LoVo (cell line): ENCODE data around the gene XPA.
"Not testable (repeated sequence)": the region's sequence is repeated elsewhere in the genome, so short reads cannot be mapped to it uniquely, and the experiment has no call there.

Experiments
- DNase-seq: peaks from one replicate; pipeline ENCODE4 v3.0.0-alpha.2; 2016; ENCODE audit warnings: low spot score

XPA gene

DNA sequence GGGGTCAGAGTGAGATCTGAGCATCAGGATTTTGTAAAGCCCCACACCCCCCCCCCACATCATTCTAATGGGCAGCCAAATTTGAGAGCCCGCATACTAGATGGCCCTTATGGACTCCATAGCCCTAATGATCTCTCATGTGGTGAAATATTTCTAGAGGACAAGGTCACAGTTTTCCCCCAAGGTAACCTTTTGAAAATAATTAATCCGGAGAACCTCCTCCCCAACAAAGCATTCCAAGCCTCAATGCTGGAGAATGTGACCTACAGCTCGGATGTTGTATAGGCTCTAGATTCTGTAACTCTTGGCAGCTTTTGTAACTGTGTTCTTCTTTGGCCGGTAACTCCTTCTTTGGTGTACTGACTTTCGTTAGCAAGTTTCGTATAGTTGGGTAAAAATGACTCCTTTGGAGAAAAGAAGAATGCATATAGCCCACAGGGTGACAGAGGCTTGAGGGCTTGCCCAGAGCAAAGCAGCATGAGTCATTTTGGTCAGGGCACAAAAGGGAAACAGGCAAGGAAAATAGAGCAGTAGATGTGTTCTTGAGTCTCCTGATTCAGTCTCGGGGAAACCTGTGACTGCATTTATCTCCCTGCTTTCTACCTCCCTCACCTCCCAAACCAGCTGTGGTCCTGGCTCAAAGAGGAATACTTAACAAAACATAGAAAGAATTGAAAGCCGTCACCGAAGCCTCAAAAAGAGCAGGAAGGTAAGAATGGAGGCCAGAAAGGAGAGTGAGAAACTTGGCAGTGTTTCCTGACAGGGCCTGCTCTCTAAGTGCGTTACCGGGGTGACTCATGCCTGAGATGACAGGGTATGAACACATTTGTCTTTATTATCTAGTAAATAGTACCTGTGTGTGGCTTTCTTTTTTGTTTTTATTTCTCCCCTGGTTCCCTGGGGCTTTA, 6.6 kb upstream of the XPA start:
- DNase-seq, result peak; percentile 83

DNA sequence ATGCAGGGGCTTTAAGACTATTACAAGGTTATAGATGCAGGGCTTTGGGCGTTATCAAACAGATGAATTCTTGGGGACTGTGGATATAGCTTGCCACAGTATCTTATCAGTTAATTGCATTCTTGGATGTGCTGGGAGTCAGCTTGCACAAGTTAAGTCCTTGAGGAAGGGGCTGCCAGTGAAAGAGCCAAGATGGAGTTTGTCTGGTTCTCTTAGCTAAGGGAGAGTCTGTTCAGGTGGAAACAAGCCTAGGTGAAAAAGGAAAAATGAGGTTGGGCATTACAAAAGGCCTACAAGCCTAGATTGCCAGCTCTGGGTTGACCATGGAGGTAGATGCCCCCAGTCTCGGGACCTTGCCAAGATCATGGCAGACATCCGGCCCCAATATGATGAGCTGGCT, 2.7 kb upstream of the XPA start:
- not testable (repeated sequence) for DNase-seq

DNA sequence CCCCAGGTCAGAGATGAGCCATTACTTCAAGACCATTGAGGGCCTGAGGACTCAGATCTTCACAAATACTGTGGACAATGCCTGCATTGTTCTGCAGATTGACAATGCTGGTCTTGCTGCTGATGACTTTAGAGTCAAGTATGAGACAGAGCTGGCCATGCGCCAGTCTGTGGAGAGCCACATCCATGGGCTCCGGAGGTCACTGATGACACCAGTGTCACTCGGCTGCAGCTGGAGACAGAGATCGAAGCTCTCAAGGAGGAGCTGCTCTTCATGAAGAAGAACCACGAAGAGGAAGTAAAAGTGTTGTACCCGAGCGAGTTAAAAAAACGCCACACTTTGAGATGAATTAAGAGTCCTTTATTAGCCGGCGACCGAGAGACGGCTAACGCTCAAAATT, 2.1 kb upstream of the XPA start:
- DNase-seq, result not testable (repeated sequence)

DNA sequence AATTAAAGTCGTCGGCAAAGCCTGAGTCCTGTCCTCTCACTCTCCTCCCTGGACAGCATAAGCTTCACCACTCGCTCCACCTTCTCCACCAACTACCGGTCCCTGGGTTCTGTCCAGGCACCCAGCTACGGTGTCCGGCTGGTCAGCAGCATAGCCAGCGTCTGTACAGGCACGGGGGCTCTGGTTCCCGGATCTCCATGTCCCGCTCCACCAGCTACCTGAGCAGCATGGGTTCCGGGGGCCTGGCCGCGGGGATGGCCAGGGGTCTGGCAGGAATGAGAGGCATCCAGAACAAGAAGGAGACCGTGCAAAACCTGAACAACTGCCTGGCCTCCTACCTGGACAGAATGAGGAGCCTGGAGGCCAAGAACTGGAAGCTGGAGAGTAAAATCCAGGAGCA, 1.7 kb upstream of the XPA start:
- no peak for DNase-seq

DNA sequence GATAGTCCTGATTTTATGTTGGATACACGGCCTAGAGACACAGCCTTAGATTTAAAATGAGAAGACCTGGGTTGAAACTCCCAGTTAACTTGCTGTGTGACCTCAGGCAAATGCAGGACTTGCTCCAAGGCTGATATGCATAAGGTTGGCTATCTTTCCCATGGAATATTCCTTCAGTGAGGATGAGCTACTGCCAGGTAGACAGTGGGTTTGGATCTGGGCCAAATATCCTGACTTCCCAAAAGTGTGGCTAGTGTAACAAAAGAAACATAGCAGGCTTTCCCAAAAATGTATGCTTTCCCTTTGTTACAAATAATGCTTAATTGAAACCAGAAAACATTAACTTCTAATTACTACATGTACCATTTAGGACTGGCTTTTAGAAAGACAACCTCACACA, 697 bp upstream of the XPA start:
- DNase-seq, result no peak

DNA sequence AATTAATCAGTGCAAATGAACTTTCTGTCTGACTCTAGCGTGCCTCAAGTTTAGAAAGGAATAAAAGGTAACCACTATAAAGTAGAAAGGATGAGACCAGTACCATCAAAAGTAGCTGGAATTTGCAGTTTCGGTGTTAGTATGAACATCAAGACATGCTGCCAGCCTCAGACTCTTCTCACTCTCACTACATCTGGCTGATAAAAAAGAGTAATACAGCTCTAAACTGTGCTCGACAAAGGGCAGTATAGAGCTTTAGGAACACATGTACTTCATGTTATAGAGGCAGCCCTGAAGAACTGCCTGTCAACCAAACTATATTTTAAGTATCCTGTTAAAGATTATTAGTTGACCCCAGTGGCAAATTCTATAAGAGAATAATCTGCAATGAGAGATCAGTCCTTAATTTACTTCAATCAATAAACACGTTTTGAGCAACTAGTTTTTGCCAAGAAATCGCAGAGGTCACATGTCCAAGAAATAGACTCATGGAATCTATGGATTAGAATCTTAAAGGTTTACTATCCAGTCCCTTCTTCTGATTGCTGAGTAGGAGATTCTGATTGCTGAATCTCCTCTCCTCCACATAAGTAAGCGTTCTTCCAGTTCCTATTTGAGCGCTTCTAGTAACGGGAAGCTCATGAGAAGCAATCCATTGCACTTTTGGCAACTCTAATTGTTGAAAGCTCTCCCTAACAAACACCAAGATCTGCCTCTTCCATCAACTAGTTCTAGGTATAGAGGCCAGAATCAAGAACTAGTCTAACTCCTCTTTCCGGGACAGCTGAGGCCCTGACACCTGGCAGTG, 941 bp downstream of the XPA start:
- no peak for DNase-seq

DNA sequence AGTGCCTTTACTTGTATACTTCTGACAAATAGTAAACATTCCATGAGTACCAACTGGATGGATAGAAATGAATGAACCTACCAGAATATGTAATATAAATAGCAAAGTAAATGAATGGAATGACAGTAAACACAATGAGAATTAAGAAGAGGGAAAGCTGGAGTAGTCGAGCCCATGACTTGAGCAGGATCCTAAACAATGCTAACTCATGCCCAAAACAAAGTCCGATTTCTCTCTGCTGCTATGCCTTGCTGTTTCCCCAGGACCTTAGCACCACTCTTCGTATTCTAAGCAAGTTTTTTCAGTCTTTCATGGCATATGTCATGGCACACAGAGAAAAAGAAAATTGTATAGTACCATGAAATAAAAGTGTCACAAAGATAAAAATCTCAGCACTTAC, 1.8 kb downstream of the XPA start:
- DNase-seq, result no peak

DNA sequence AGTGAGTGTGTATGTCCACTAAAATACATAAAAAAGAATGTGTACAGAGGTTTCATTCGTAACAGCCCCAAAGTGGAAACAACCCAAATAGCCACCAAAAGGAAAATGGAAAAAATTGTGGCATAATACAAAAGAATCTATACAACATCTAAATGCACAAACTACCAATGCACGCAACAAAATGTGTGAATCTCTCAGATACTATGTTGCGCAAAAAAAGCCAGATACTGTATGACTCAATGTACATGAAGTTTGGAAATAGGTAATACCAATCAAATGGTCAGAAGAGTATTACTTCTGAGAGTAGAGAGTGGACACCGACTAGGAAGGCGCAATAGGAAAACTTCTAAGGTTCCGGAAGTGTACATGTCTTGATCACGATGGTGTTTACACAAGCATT, 2.4 kb downstream of the XPA start:
- no peak for DNase-seq

DNA sequence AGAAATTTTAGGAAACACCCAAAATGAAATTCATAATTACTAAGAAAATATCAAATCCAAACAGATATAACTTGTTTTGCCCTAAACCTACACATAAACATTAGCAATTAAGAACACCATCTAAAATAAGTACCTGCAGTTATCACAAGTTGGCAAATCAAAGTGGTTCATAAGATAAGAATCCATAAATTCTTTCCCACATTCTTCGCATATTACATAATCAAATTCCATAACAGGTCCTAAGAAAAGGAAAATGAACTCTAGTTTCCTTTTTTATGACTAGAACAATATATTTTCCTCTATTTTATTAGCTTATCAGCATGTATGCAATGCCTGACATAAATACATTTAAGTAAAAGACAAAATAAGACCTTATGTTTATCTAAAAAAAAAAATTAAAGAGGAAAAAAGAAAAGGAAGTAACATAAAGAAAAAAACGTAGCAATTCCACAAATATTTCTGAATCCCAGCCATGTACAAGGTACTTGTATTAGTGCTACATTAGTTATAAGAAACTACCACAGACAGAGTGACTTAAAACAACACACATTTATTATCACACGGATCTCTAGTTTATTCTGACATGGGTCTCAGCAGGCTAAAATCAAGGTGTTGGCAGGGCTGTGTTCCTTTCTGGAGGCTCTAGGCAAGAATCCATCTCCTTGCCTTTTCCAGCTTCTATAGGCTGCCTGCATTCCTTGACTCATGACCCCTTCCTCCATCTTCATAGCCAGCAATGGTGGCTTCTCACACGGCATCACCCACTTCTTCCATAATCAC, 7.5 kb downstream of the XPA start:
- DNase-seq, result peak; percentile 26

DNA sequence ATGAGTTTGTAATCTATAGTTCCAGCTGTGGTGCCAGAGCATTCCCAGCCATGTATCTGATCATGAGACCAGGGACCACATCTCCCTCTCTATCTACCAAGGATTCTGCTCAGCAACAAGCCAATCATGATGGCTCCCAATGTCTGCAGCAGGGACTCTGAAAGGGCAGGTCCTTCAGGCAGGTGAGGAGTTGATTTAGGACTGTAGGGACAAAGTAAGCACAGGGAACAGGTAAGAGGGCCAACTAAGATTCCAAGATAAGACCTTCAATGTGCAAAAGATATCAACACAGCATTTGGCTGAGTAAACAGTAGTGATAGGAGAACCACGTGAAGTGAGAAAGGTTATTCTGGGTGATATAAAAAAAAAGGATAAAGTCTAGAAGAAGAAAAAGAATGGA, 8.5 kb downstream of the XPA start:
- DNase-seq, result no peak

DNA sequence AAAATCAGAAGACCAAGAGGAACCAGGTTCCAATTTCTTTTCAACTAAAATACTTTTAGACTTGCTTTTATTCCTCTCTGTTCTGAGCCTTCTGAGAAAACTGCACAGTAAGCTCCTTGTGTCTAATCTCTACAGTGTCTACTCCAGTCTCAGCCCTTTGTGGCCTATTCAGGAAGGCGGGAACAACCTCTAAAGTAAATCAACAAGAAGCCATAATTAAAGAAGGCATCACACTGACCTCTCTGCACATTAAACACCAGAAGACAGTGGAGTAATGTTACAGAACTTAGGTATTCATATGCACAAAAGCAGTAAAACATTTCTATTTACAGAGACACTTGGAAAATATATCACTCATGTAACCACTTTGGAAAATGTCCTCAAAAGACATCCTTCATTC, 14.9 kb downstream of the XPA start:
- DNase-seq, result no peak

DNA sequence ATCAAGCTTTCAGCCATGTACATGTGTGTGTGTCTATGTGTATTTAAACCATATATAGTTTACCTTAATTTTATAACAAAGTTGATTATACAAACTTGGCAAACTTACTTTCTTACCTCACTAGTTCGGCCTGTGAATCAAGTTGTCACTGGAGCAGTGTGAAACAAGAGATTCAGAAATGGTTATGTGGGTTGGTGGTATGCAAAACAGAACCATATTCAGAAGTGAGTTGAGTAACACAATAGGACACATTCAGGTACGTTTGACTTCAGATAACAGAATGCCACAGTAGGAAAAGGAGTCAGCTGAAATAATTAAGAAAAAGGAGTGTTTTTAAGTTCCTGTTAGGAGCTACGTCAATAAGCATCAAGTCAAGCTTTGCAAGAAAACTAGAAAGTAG, 21.5 kb downstream of the XPA start:
- no peak for DNase-seq

DNA sequence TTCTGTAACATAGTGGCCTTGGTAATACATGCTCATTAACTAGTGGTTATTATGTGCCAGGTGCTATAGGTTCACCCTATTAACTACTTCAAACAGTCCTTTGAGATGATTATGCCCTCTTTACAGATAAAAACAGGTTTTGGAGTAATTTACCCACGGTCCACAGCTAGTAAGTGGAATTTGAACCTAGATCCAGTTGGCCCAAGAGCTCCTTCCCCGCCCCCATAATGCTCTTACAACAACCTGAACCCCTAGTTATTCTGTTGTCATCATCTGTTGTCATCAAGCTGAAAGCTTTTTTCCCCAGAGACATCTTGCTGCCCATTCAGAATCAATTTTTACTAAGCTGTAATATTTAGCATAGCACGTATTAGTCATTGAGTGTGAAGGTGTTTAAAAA, 23.2 kb downstream of the XPA start:
- DNase-seq, result no peak

DNA sequence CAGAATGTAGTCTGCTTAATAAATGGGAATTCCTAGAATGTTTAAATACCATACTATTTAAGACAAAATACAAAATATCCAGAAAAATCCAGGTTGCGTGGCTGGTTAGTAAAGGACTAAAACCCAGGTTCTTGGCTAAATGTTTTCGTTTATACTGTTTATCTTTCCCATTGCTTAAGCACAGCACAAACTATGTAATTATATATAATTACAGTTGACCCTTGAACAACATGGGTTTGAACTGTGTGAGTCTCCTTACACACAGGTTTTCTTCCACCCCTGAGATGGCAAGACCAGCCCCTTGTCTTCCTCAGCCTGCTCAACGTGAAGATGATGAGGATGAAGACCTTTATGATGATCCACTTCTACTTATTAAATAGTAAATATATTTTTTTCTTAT, 24.7 kb downstream of the XPA start:
- no peak for DNase-seq

DNA sequence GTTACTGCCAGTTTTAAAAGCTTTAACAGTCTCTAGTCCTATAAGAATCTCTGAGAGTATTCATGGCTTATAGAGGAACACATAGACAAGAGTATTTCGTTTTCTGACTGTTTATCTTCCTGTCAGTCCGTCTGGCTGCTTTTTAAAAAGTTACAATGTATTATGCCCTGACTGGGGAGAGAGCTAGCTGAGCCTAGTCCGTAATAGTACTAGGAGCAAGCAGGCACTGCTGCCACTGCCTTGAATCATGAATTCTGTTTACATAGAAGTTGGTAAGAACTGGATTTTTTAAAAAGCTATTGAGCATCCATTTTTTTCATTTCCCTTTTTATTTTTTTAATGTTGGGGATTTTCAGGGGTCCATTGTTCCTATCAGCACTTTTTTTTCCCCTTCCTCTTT, 26.6 kb downstream of the XPA start:
- no peak for DNase-seq

DNA sequence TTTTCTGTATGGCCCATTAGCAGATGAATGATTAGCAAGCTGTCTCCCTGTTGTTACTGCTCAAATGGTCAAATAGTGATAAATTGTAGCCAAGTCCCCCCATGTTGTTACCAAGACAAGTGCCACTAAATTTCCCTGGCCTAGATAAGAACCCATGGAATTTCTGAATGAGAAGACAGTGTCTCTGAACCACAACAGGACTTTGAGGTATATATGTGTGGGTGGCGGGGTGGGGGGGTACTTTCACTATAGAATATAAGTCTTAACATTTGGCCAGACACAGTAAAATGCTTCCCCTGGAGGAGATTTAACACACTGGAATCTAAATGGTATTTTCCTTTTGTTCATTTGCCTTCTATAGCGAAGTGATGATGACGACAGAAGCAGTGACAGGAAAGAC, 28.7 kb downstream of the XPA start:
- no peak for DNase-seq

DNA sequence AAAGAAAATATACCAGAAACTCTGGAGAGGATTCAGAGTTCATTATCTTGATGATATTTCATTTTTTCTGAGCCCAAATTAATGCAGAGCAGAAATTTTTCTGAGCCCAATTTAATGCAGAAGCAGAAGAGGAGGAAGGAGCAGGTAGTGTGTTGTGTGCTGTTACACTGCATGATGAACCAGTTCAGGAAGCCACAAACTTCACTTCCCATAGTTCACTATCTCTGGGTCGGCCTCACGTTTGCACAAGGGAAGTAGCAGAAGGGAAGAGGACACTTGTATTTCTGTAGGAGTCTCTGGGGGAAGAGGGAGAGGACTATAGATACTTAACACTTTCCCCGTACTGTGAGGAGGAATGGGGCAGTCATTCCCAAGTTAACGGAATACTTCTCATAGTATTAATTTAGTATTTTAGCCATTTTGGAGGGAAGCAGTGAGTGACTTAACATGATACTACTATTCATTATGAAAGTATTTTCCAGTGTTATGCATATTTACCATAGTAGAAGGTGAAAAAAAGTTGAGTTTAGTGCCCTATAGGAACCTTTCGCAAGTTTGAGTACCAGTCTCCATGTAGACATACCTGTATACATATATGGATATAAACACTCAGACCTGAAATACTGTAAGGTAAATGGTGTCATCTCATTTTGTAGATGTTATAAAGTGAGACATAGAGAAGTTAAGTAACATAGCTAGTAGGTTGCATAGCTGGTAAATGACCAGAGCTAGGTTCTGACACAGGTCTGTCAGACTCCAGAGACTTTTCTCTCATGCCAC, 30.0 kb downstream of the XPA start:
- DNase-seq, result no peak

DNA sequence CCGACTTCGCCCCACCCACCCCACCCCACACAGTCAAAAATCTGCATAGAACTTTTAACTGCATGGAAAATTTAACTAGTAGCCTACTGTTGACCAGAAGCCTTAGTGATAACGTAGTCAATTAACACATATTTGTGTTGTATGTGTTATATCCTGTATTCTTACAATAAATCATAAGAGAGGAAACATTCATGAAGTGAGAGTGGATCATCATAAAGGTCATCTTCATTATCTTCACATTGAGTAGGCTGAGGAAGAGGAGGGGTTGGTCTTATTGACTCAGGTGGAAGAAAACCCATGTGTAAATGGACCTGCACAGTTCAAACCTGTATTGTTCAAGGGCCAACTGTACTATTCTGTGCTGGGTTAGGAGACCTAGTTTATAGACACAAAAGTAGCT, 31.4 kb downstream of the XPA start:
- DNase-seq, result no peak

DNA sequence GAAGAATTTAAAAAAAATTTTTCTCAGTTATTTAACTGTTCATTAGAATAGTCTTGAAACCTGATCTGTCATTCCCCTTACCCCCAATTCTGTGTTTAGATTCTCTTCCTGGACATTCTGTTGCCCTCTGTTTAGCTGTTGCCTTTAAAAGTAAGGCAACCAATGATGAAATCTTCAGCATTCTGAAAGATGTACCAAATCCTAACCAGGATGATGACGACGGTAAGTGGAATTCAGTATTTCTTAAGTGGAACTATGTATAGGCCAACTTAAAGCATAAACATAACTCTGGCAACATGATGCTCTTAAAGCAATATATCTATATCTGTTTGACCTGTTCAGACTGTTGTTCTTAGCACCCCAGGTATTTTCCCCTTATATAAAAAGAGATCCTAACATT, 36.3 kb downstream of the XPA start:
- DNase-seq, result no peak

DNA sequence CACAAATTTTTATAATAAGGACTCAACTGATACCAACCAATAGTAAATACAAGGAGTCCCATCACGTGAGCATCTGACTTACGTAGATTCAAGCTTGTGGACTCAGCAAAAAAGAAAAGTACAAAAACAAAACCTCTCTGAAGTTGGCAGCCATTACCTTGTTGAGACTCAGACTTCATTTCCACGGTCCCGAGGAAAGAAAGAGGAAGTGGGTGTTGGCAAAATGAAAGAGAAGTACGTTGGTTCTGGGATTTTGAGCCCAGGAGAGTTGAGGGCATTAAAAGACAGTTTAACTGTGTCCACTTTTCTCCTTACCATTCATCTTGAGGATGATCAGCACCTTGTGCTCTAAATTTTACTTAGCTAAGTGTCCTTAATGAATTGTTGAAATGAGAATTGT, 36.8 kb downstream of the XPA start:
- DNase-seq, result no peak

DNA sequence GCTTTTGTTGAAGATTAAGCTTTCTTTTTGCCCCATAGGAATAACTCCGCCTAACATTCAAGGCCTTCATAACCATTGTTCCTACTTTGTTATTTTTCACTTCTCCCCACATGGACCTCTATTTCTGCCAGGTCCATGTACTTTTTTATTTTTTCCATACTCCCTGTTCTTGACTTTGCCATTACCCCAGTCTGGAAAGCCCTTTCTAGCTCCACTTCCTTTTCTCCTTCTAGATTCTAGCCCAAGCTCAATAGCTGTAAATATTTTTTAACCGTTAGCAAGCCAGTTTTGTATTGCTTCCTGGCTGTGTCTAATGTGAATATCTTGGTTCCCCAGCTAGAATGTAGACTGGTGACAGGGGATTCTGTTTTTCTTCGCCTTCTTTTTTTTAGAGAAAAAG, 37.4 kb downstream of the XPA start:
- no peak for DNase-seq

DNA sequence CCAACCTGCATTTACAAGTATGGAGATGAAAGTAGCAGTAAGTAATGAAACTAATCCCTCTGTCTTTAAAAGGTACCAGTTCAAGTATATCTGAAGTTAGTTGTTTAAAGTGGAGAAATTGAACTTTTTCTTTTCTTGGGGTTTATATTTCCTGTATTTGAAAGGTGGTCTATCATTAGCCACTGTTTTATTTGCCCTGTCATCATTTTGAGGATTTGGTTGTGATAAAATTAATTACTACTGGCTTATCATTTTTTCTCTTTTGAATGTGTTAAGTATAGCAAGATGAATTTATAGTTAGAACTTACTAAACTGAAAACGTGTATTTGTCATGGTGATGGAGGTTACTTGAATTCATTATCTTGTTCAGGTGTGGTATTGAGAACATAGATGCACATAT, 38.4 kb downstream of the XPA start:
- DNase-seq, result no peak
